ENCODE measurements around the gene PLSCR4.

DNA sequence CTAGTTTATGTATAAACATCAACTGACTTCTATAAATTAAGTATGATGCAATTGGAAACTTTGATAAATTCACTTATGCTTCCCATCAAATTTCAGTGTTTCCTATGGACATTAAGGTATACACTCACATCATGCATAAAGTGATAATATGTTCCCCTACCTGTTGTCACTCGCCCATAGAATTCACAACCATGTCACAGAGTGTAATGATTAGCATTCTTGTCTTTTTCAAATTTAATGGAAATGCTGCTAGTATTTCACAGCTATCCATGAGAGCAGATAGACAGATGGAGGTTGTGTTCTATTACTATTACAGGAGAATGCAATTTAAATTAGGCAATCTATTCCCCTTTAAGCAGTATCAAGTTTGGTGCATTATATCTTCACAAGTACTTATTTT, 984 bp downstream of the PLSCR4 start:
- TF ChIP-seq, protein P1, sequence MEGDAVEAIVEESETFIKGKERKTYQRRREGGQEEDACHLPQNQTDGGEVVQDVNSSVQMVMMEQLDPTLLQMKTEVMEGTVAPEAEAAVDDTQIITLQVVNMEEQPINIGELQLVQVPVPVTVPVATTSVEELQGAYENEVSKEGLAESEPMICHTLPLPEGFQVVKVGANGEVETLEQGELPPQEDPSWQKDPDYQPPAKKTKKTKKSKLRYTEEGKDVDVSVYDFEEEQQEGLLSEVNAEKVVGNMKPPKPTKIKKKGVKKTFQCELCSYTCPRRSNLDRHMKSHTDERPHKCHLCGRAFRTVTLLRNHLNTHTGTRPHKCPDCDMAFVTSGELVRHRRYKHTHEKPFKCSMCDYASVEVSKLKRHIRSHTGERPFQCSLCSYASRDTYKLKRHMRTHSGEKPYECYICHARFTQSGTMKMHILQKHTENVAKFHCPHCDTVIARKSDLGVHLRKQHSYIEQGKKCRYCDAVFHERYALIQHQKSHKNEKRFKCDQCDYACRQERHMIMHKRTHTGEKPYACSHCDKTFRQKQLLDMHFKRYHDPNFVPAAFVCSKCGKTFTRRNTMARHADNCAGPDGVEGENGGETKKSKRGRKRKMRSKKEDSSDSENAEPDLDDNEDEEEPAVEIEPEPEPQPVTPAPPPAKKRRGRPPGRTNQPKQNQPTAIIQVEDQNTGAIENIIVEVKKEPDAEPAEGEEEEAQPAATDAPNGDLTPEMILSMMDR (conservative IDR thresholded peaks at IDR 0.05; ENCODE audit: low read length) = no peak
- TF ChIP-seq EZH2phosphoT487 (IDR thresholded peaks at IDR 0.05; ENCODE audit: borderline replicate concordance, low read depth, low read length) = no peak

All from OCI-LY7 (cell line).